ENCODE measurements around the gene RASA2. TPM values are rescaled to one million over a fixed set of nuclear protein-coding genes. Genes with fewer than 3 reads are reported as not detected.

RASA2 gene
- total and polyA plus RNA-seq, 10 donors: 9.4 to 90.6 (median 45.3) TPM

- Histone ChIP-seq H3K27me3 (replicated peaks in 1 of 7) (no peaks in the 10 kb centered on the region), H3K36me3 (peaks cover 0 to 61% (median 38%) of the 10 kb centered on the region in 6 donors), H3K4me3 (no peak overlapping the region), H3K4me1 (peaks cover 3 to 33% (median 19%) of the 10 kb centered on the region in 6 donors), H3K9me3 (no peaks in the 10 kb centered on the region), H3K27ac (no peak overlapping the region)
- WGBS, 5 donors: 75 to 96% (median 81%) methylated on average over 14 of the region's 14 CpGs
- TF ChIP-seq, protein P1, sequence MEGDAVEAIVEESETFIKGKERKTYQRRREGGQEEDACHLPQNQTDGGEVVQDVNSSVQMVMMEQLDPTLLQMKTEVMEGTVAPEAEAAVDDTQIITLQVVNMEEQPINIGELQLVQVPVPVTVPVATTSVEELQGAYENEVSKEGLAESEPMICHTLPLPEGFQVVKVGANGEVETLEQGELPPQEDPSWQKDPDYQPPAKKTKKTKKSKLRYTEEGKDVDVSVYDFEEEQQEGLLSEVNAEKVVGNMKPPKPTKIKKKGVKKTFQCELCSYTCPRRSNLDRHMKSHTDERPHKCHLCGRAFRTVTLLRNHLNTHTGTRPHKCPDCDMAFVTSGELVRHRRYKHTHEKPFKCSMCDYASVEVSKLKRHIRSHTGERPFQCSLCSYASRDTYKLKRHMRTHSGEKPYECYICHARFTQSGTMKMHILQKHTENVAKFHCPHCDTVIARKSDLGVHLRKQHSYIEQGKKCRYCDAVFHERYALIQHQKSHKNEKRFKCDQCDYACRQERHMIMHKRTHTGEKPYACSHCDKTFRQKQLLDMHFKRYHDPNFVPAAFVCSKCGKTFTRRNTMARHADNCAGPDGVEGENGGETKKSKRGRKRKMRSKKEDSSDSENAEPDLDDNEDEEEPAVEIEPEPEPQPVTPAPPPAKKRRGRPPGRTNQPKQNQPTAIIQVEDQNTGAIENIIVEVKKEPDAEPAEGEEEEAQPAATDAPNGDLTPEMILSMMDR (IDR thresholded peaks at IDR 0.05 in 8 of 11, conservative IDR thresholded peaks at IDR 0.05 in 3 of 11): no peak
- TF ChIP-seq POLR2AphosphoS5 (IDR thresholded peaks at IDR 0.05): no peak
- no peak for TF ChIP-seq POLR2A (IDR thresholded peaks at IDR 0.05)
- intact Hi-C loops (cut with DNase I; ENCODE audit: low total_unique reads): no loop called here
- DNase-seq: no peak
These were observed 42.1 kb upstream of the RASA2 start for GRCh38 chr3:141444586-141445285.

DNA sequence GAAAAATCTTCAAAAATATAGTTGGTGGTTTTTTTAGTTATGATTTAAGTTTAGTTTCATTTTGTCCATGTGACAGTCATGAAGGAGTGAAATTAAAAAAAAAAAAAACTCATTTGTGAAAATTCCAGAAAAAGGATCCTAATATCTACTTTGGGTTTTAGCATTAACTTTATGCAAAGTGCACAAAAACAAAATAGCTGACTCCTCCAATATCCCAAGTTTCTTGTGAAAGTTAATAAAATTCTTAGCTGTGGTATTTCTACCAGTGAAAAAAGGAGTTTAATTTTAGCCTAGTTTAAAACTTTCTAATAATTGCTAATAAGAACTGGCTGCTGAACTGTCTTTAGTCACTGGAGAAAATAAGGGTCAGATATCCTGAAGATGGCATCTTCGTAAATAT, 40.8 kb upstream of the RASA2 start:
- Histone ChIP-seq H3K4me3 (no peak overlapping the region), H3K27me3 (replicated peaks in 1 of 7) (no peaks in the 10 kb centered on the region), H3K4me1 (peaks cover 0 to 20% (median 9%) of the 10 kb centered on the region in 6 donors), H3K27ac (no peak overlapping the region), H3K36me3 (peaks cover 0 to 61% (median 38%) of the 10 kb centered on the region in 6 donors), H3K9me3 (no peaks in the 10 kb centered on the region)
- DNase-seq: no peak
- intact Hi-C loops (cut with DNase I; ENCODE audit: low total_unique reads): no loop called here
- WGBS, 5 donors: 91 to 98% (median 98%) methylated on average over 1 of the region's 1 CpG
- TF ChIP-seq, protein P1 (IDR thresholded peaks at IDR 0.05 in 8 of 11, conservative IDR thresholded peaks at IDR 0.05 in 3 of 11): no peak
- TF ChIP-seq POLR2A (IDR thresholded peaks at IDR 0.05): no peak
- no peak for TF ChIP-seq POLR2AphosphoS5 (IDR thresholded peaks at IDR 0.05)

DNA sequence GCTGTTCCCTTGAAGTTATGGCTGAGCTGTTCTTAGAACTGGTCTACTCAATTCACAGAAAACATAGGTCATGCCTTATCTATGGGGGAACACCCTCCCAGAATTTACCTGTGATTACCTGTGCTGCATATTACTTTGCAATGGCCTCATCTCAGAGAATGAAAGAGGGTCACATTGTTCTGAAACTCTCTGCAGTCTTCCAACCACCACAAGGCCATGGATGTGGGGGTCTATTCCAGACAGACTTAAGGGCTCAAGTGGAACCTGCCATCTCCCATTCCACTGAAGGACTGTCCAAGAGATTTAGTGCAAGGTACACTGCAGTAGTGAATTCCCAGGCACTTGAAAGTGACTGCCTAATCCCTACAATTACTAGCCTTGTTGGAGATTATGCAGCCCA, 40.1 kb upstream of the RASA2 start:
- peaks cover 0 to 14% (median 2%) of the 10 kb centered on the region in 6 donors for H3K4me1 ChIP-seq
- TF ChIP-seq, protein P1 (IDR thresholded peaks at IDR 0.05 in 8 of 11, conservative IDR thresholded peaks at IDR 0.05 in 3 of 11): no peak
- TF ChIP-seq POLR2A (IDR thresholded peaks at IDR 0.05) (no peak), POLR2AphosphoS5 (IDR thresholded peaks at IDR 0.05) (no peak)
- intact Hi-C loops (cut with DNase I; ENCODE audit: low total_unique reads): no loop called here
- H3K9me3 ChIP-seq: no peaks in the 10 kb centered on the region
- no peak for DNase-seq
- H3K4me3 ChIP-seq: no peak overlapping the region
- peaks cover 0 to 61% (median 38%) of the 10 kb centered on the region in 6 donors for H3K36me3 ChIP-seq
- no peaks in the 10 kb centered on the region for H3K27me3 ChIP-seq (replicated peaks in 1 of 7)
- no peak overlapping the region for H3K27ac ChIP-seq

GRCh38 chr3:141447383-141447782, 39.4 kb upstream of the RASA2 start:
- Histone ChIP-seq H3K4me1 (peaks cover 0 to 15% (median 7%) of the 10 kb centered on the region in 6 donors), H3K36me3 (peaks cover 0 to 57% (median 38%) of the 10 kb centered on the region in 6 donors), H3K4me3 (no peak overlapping the region), H3K9me3 (no peaks in the 10 kb centered on the region), H3K27ac (no peak overlapping the region), H3K27me3 (replicated peaks in 1 of 7) (no peaks in the 10 kb centered on the region)
- TF ChIP-seq POLR2A (IDR thresholded peaks at IDR 0.05) (no peak), POLR2AphosphoS5 (IDR thresholded peaks at IDR 0.05) (no peak)
- TF ChIP-seq, protein P1 (IDR thresholded peaks at IDR 0.05 in 8 of 11, conservative IDR thresholded peaks at IDR 0.05 in 3 of 11): no peak
- 93 to 98% (median 97%) methylated on average over 6 of the region's 6 CpGs for WGBS, 5 donors
- DNase-seq: no peak
- intact Hi-C loops (cut with DNase I; ENCODE audit: low total_unique reads): no loop called here
